ENCODE results near the gene ZGPAT.
"Not testable (repeated sequence)": the region's sequence is repeated elsewhere in the genome, so short reads cannot be mapped to it uniquely, and the experiment has no call there.

ZGPAT gene

GRCh38 chr20:63667858-63668257 lies 40.0 kb upstream of the ZGPAT start:
- no peak for TF ChIP-seq CTCF (IDR thresholded peaks at IDR 0.05; ENCODE audit: low read depth, low read length)
- DNase-seq (ENCODE audit: low read depth in 2 of 2): no peak
- H3K4me3 ChIP-seq (replicated peaks in 1 of 2; ENCODE audit: low read depth in 2 of 2, low read length in 2 of 2): no peak overlapping the region

GRCh38 chr20:63668351-63668750 lies 39.5 kb upstream of the ZGPAT start:
- H3K4me3 ChIP-seq (replicated peaks in 1 of 2; ENCODE audit: low read depth in 2 of 2, low read length in 2 of 2): no peak overlapping the region
- DNase-seq (ENCODE audit: low read depth in 2 of 2): no peak
- no peak for TF ChIP-seq CTCF (IDR thresholded peaks at IDR 0.05; ENCODE audit: low read depth, low read length)

- DNase-seq (ENCODE audit: low read depth in 2 of 2); H3K4me3 ChIP-seq (replicated peaks in 1 of 2; ENCODE audit: low read depth in 2 of 2, low read length in 2 of 2): not testable (repeated sequence)
Observed at GRCh38 chr20:63671695-63672094, 36.1 kb upstream of the ZGPAT start.

- H3K4me3 ChIP-seq (replicated peaks in 1 of 2; ENCODE audit: low read depth in 2 of 2, low read length in 2 of 2): no peak overlapping the region
- no peak for DNase-seq (ENCODE audit: low read depth in 2 of 2)
- no peak for TF ChIP-seq CTCF (IDR thresholded peaks at IDR 0.05; ENCODE audit: low read depth, low read length)
Observed at GRCh38 chr20:63672666-63673065, 35.2 kb upstream of the ZGPAT start.

- H3K4me3 ChIP-seq (replicated peaks in 1 of 2; ENCODE audit: low read depth in 2 of 2, low read length in 2 of 2): no peak overlapping the region
- no peak for DNase-seq (ENCODE audit: low read depth in 2 of 2)
- TF ChIP-seq CTCF (IDR thresholded peaks at IDR 0.05; ENCODE audit: low read depth, low read length): no peak
Observed at GRCh38 chr20:63673951-63674350, 33.9 kb upstream of the ZGPAT start.

- no peak for TF ChIP-seq CTCF (IDR thresholded peaks at IDR 0.05; ENCODE audit: low read depth, low read length)
- H3K4me3 ChIP-seq (replicated peaks in 1 of 2; ENCODE audit: low read depth in 2 of 2, low read length in 2 of 2): no peak overlapping the region
- no peak for DNase-seq (ENCODE audit: low read depth in 2 of 2)
Observed at GRCh38 chr20:63675681-63676368, 32.0 kb upstream of the ZGPAT start.

- H3K4me3 ChIP-seq (replicated peaks in 1 of 2; ENCODE audit: low read depth in 2 of 2, low read length in 2 of 2): no peak overlapping the region
- DNase-seq (ENCODE audit: low read depth in 2 of 2): no peak
- no peak for TF ChIP-seq CTCF (IDR thresholded peaks at IDR 0.05; ENCODE audit: low read depth, low read length)
Observed at GRCh38 chr20:63678071-63678470, 29.8 kb upstream of the ZGPAT start.
